ENCODE measurements around the gene CSMD2. TPM values are rescaled to one million over a fixed set of nuclear protein-coding genes. Genes with fewer than 3 reads are reported as not detected.

CSMD2 gene
- total RNA-seq, 1 experiment from 2014 or later, result 2.8 TPM

DNA sequence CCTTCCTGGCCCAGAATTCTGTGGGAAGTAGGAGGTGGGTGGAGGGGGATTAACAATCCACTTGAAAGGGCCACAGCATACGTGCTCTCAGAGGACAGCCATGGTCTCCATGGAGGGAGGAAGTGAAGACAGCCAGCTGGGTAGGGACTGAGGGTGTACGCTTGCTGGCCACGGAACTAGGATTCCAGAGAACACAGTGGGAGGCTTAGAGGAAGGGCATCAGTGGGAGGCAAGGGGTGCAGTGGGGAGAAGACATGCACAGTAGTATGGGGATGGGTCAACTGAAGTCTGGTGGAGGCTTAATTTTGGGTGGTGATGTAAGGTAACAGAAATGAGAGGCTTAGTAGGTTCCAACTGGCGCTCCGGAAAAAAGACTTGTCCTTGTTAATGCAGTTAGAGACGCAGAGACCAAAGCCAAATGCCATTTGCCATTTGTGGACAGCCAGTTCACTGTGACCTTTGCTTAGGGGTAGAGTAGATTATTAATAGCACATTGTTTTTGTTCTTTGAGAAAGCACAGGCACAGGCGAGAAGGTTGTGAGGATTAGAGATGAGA is 589.6 kb downstream of the CSMD2 start:
- Histone ChIP-seq H3K4me3 (ENCODE audit: low read depth, low read length, poor library complexity, severe bottlenecking) (no peak overlapping the region), H3K27ac (ENCODE audit: low read depth, low read length, poor library complexity, severe bottlenecking) (no peak overlapping the region), H3K27me3 (replicated peaks; ENCODE audit: insufficient read depth, low read depth, low read length, poor library complexity) (peaks cover 6% of the 10 kb centered on the region), H3K4me1 (ENCODE audit: insufficient read depth, low read length, poor library complexity, severe bottlenecking) (no peaks in the 10 kb centered on the region), H3K9me3 (ENCODE audit: low read depth, low read length, poor library complexity, severe bottlenecking) (peaks cover 5% of the 10 kb centered on the region), H3K36me3 (ENCODE audit: insufficient read depth, low read length, poor library complexity, severe bottlenecking) (no peaks in the 10 kb centered on the region)
- ChIA-PET CTCF (no interaction called here), POLR2A (ENCODE audit: low non-redundant PET) (no interaction called here)
- DNase-seq (ENCODE audit: low spot score), result no peak
- TF ChIP-seq EZH2 (IDR thresholded peaks at IDR 0.05; ENCODE audit: borderline replicate concordance, low read depth, low read length, poor library complexity, severe bottlenecking), result no peak
- TF ChIP-seq, protein P1, sequence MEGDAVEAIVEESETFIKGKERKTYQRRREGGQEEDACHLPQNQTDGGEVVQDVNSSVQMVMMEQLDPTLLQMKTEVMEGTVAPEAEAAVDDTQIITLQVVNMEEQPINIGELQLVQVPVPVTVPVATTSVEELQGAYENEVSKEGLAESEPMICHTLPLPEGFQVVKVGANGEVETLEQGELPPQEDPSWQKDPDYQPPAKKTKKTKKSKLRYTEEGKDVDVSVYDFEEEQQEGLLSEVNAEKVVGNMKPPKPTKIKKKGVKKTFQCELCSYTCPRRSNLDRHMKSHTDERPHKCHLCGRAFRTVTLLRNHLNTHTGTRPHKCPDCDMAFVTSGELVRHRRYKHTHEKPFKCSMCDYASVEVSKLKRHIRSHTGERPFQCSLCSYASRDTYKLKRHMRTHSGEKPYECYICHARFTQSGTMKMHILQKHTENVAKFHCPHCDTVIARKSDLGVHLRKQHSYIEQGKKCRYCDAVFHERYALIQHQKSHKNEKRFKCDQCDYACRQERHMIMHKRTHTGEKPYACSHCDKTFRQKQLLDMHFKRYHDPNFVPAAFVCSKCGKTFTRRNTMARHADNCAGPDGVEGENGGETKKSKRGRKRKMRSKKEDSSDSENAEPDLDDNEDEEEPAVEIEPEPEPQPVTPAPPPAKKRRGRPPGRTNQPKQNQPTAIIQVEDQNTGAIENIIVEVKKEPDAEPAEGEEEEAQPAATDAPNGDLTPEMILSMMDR (conservative IDR thresholded peaks at IDR 0.05; ENCODE audit: low read depth, low read length), result no peak
- intact Hi-C loops (cut with micrococcal nuclease; ENCODE audit: unreplicated experiment), result no loop called here
- BruUV-seq (replicated peaks), result no TSS peak

GRCh38 chr1:33573661-33574060 is 591.4 kb downstream of the CSMD2 start:
- Histone ChIP-seq H3K9me3 (ENCODE audit: low read depth, low read length, poor library complexity, severe bottlenecking) (peaks cover 5% of the 10 kb centered on the region), H3K4me3 (ENCODE audit: low read depth, low read length, poor library complexity, severe bottlenecking) (no peak overlapping the region), H3K27me3 (replicated peaks; ENCODE audit: insufficient read depth, low read depth, low read length, poor library complexity) (peaks cover 6% of the 10 kb centered on the region), H3K4me1 (ENCODE audit: insufficient read depth, low read length, poor library complexity, severe bottlenecking) (no peaks in the 10 kb centered on the region), H3K27ac (ENCODE audit: low read depth, low read length, poor library complexity, severe bottlenecking) (no peak overlapping the region), H3K36me3 (ENCODE audit: insufficient read depth, low read length, poor library complexity, severe bottlenecking) (no peaks in the 10 kb centered on the region)
- DNase-seq (ENCODE audit: low spot score), result no peak
- no peak for TF ChIP-seq EZH2 (IDR thresholded peaks at IDR 0.05; ENCODE audit: borderline replicate concordance, low read depth, low read length, poor library complexity, severe bottlenecking)
- TF ChIP-seq, protein P1 (conservative IDR thresholded peaks at IDR 0.05; ENCODE audit: low read depth, low read length), result no peak
- ChIA-PET CTCF (no interaction called here), POLR2A (ENCODE audit: low non-redundant PET) (no interaction called here)
- BruUV-seq (replicated peaks), result no TSS peak
- intact Hi-C loops (cut with micrococcal nuclease; ENCODE audit: unreplicated experiment), result no loop called here

- Histone ChIP-seq H3K36me3 (ENCODE audit: insufficient read depth, low read length, poor library complexity, severe bottlenecking) (no peaks in the 10 kb centered on the region), H3K27ac (ENCODE audit: low read depth, low read length, poor library complexity, severe bottlenecking) (no peak overlapping the region), H3K9me3 (ENCODE audit: low read depth, low read length, poor library complexity, severe bottlenecking) (peaks cover 5% of the 10 kb centered on the region), H3K4me3 (ENCODE audit: low read depth, low read length, poor library complexity, severe bottlenecking) (no peak overlapping the region), H3K27me3 (replicated peaks; ENCODE audit: insufficient read depth, low read depth, low read length, poor library complexity) (peaks cover 6% of the 10 kb centered on the region), H3K4me1 (ENCODE audit: insufficient read depth, low read length, poor library complexity, severe bottlenecking) (no peaks in the 10 kb centered on the region)
- DNase-seq (ENCODE audit: low spot score), result no peak
- intact Hi-C loops (cut with micrococcal nuclease; ENCODE audit: unreplicated experiment), result no loop called here
- no TSS peak for BruUV-seq (replicated peaks)
- CTCF ChIA-PET, result no interaction called here
- TF ChIP-seq, protein P1 (conservative IDR thresholded peaks at IDR 0.05; ENCODE audit: low read depth, low read length), result no peak
- no peak for TF ChIP-seq EZH2 (IDR thresholded peaks at IDR 0.05; ENCODE audit: borderline replicate concordance, low read depth, low read length, poor library complexity, severe bottlenecking)
- POLR2A ChIA-PET (ENCODE audit: low non-redundant PET), result no interaction called here
Measured at GRCh38 chr1:33572387-33572786, 592.6 kb downstream of the CSMD2 start.
